HFFc6 (cell line): ENCODE measurements around the gene LRRC42. TPM values are rescaled to one million over a fixed set of nuclear protein-coding genes. Genes with fewer than 3 reads are reported as not detected.

Source experiments
- DNase-seq: peaks from one replicate; pipeline ENCODE4 v3.0.0-alpha.2; 2018
- H3K27ac Mint-ChIP-seq: 2 replicates; pipeline ENCODE4 v1.8.0; 2020; ENCODE audit warnings: mild to moderate bottlenecking, mixed read lengths
- H3K27me3 Mint-ChIP-seq: 2 replicates; pipeline ENCODE4 v1.8.0; 2021; ENCODE audit warnings: mild to moderate bottlenecking, moderate library complexity, mixed read lengths; ENCODE audit not compliant: insufficient read depth
- H3K36me3 Mint-ChIP-seq: 2 replicates; pipeline ENCODE4 v1.8.0; 2021; ENCODE audit warnings: low read depth, mixed read lengths
- H3K4me1 Mint-ChIP-seq: 2 replicates; pipeline ENCODE4 v1.8.0; 2020; ENCODE audit warnings: low read depth, mixed read lengths
- H3K4me3 Mint-ChIP-seq: 2 replicates; pipeline ENCODE4 v1.8.0; 2020; ENCODE audit warnings: mild to moderate bottlenecking, moderate library complexity, mixed read lengths
- H3K9me3 Mint-ChIP-seq: 2 replicates; pipeline ENCODE4 v1.8.0; 2020; ENCODE audit warnings: mild to moderate bottlenecking, mixed read lengths
- CTCF ChIP-seq: fragments of 200-600 bp; sonication (generic); IDR thresholded peaks from 2 replicates; pipeline ENCODE4 v1.5.0; 2021; ENCODE audit warnings: antibody characterized with exemption, mild to moderate bottlenecking
- total RNA-seq, 6 experiments: library from RNA; stranded (reverse); fragmentation: NEBNext Ultra II Directional; extraction: Animal tissue kit (Norgen Biotek cat#: 25700); gene quantifications; 2 replicates in 1 of 6; 3 replicates in 5 of 6; pipeline ENCODE4 v1.2.3, GENCODE V29; 2021

The LRRC42 gene
- total RNA-seq, 6 experiments from 2014 or later: 36.3 to 44.2 (median 42.2) TPM

GRCh38 chr1:54010415-54011117 lies 64.4 kb downstream of the LRRC42 start:
- H3K4me3 Mint-ChIP-seq: no peak overlapping the region
- H3K27me3 Mint-ChIP-seq: peaks cover 46% of the 10 kb centered on the region
- TF ChIP-seq CTCF: no peak
- no peaks in the 10 kb centered on the region for H3K36me3 Mint-ChIP-seq
- H3K4me1 Mint-ChIP-seq: no peaks in the 10 kb centered on the region
- no peak for DNase-seq
- no peaks in the 10 kb centered on the region for H3K9me3 Mint-ChIP-seq
- no peak overlapping the region for H3K27ac Mint-ChIP-seq

- no peak for DNase-seq
- no peak overlapping the region for H3K27ac Mint-ChIP-seq
- no peaks in the 10 kb centered on the region for H3K36me3 Mint-ChIP-seq
- H3K4me1 Mint-ChIP-seq: peaks cover 8% of the 10 kb centered on the region; the same call in 1 of the 2 replicates
- H3K4me3 Mint-ChIP-seq: no peak overlapping the region
- no peaks in the 10 kb centered on the region for H3K9me3 Mint-ChIP-seq
- peaks cover 42% of the 10 kb centered on the region for H3K27me3 Mint-ChIP-seq
- TF ChIP-seq CTCF: no peak
These were observed 65.3 kb downstream of the LRRC42 start for GRCh38 chr1:54011316-54012007.

GRCh38 chr1:54012008-54012325 lies 65.8 kb downstream of the LRRC42 start:
- H3K36me3 Mint-ChIP-seq: no peaks in the 10 kb centered on the region
- H3K4me1 Mint-ChIP-seq: peaks cover 11% of the 10 kb centered on the region; the same call in 1 of the 2 replicates
- no peak overlapping the region for H3K4me3 Mint-ChIP-seq
- H3K9me3 Mint-ChIP-seq: no peaks in the 10 kb centered on the region
- no peak overlapping the region for H3K27ac Mint-ChIP-seq
- H3K27me3 Mint-ChIP-seq: peaks cover 38% of the 10 kb centered on the region
- DNase-seq: no peak
- TF ChIP-seq CTCF: no peak

- H3K36me3 Mint-ChIP-seq: no peaks in the 10 kb centered on the region
- no peak for TF ChIP-seq CTCF
- no peak overlapping the region for H3K4me3 Mint-ChIP-seq
- H3K9me3 Mint-ChIP-seq: no peaks in the 10 kb centered on the region
- peaks cover 42% of the 10 kb centered on the region for H3K27me3 Mint-ChIP-seq
- H3K27ac Mint-ChIP-seq: no peak overlapping the region
- DNase-seq: no peak
- peaks cover 11% of the 10 kb centered on the region; the same call in 1 of the 2 replicates for H3K4me1 Mint-ChIP-seq
These were observed 66.7 kb downstream of the LRRC42 start for GRCh38 chr1:54012863-54013262.

GRCh38 chr1:54013393-54014008 lies 67.4 kb downstream of the LRRC42 start:
- H3K9me3 Mint-ChIP-seq: no peaks in the 10 kb centered on the region
- H3K4me1 Mint-ChIP-seq: peaks cover 11% of the 10 kb centered on the region; the same call in 1 of the 2 replicates
- H3K27me3 Mint-ChIP-seq: peaks cover 43% of the 10 kb centered on the region
- no peak overlapping the region for H3K27ac Mint-ChIP-seq
- H3K4me3 Mint-ChIP-seq: no peak overlapping the region
- TF ChIP-seq CTCF: no peak
- no peak for DNase-seq
- H3K36me3 Mint-ChIP-seq: no peaks in the 10 kb centered on the region
